OCI-M2 (cell line): ENCODE results near the gene SLC16A2.
"Not testable (repeated sequence)": the region's sequence is repeated elsewhere in the genome, so short reads cannot be mapped to it uniquely, and the experiment has no call there.

Experiments
- DNase-seq: peaks from one replicate; lab custom pipeline; 2025; ENCODE audit not compliant: unreplicated experiment; lab: John Stamatoyannopoulos, UW

SLC16A2 gene

GRCh38 chrX:74445099-74445498 lies 23.8 kb downstream of the SLC16A2 start:
- no peak for DNase-seq

- DNase-seq = no peak
Observed at GRCh38 chrX:74446876-74447275, 25.6 kb downstream of the SLC16A2 start.

GRCh38 chrX:74448669-74449068 lies 27.4 kb downstream of the SLC16A2 start:
- no peak for DNase-seq

GRCh38 chrX:74449322-74449936 lies 28.1 kb downstream of the SLC16A2 start:
- DNase-seq = no peak

- no peak for DNase-seq
Observed at GRCh38 chrX:74449937-74450330, 28.6 kb downstream of the SLC16A2 start.

- DNase-seq = no peak
Observed at GRCh38 chrX:74450803-74451449, 29.6 kb downstream of the SLC16A2 start.

GRCh38 chrX:74451450-74452198 lies 30.3 kb downstream of the SLC16A2 start:
- DNase-seq = no peak

GRCh38 chrX:74452199-74452481 lies 30.8 kb downstream of the SLC16A2 start:
- no peak for DNase-seq

- DNase-seq = no peak
Observed at GRCh38 chrX:74453178-74453577, 31.9 kb downstream of the SLC16A2 start.

GRCh38 chrX:74454233-74454632 lies 32.9 kb downstream of the SLC16A2 start:
- DNase-seq = not testable (repeated sequence)

GRCh38 chrX:74458736-74459135 lies 37.4 kb downstream of the SLC16A2 start:
- DNase-seq = no peak

GRCh38 chrX:74461384-74461783 lies 40.1 kb downstream of the SLC16A2 start:
- no peak for DNase-seq

- no peak for DNase-seq
Observed at GRCh38 chrX:74464722-74465121, 43.4 kb downstream of the SLC16A2 start.

- no peak for DNase-seq
Observed at GRCh38 chrX:74465424-74465823, 44.1 kb downstream of the SLC16A2 start.

- no peak for DNase-seq
Observed at GRCh38 chrX:74467656-74468055, 46.4 kb downstream of the SLC16A2 start.

GRCh38 chrX:74473116-74473515 lies 51.8 kb downstream of the SLC16A2 start:
- DNase-seq = not testable (repeated sequence)

- DNase-seq = no peak
Observed at GRCh38 chrX:74490247-74490646, 69.0 kb downstream of the SLC16A2 start.

GRCh38 chrX:74492720-74493201 lies 71.5 kb downstream of the SLC16A2 start:
- DNase-seq = no peak

GRCh38 chrX:74493806-74494205 lies 72.5 kb downstream of the SLC16A2 start:
- no peak for DNase-seq

- no peak for DNase-seq
Observed at GRCh38 chrX:74498924-74499323, 77.6 kb downstream of the SLC16A2 start.

- no peak for DNase-seq
Observed at GRCh38 chrX:74500067-74500466, 78.8 kb downstream of the SLC16A2 start.

- DNase-seq = no peak
Observed at GRCh38 chrX:74500555-74500954, 79.3 kb downstream of the SLC16A2 start.
